Right ventricle myocardium superior (tissue), 1 donor: Measurements from ENCODE around the gene CHD8. TPM values are rescaled to one million over a fixed set of nuclear protein-coding genes. Genes with fewer than 3 reads are reported as not detected.

Experiments used
- total RNA-seq: library from RNA; stranded (reverse); fragmentation: NEBNext Ultra II Directional; extraction: Animal tissue kit (Norgen Biotek cat#: 25700); gene quantifications from one replicate; pipeline ENCODE4 v1.2.1, GENCODE V29; 2021
- donor health status: DM: no; HTN: yes; CAD: no; lungs with severe emphysema.

CHD8 gene
- total RNA-seq, 1 donor from 2014 or later = 25.5 TPM

Other genes with a start within 250 kb of the CHD8 start
- gene HNRNPC, start 186.7 kb downstream of the CHD8 start, total RNA-seq = 238 TPM
- gene RPGRIP1, start 176.0 kb downstream of the CHD8 start, total RNA-seq = 0.27 TPM
- gene SUPT16H, start 72.1 kb downstream of the CHD8 start, total RNA-seq = 24.0 TPM
- gene RAB2B, start 20.8 kb upstream of the CHD8 start, total RNA-seq = 16.9 TPM
- gene TOX4, start 21.1 kb upstream of the CHD8 start, total RNA-seq = 78.1 TPM
- gene METTL3, start 55.2 kb upstream of the CHD8 start, total RNA-seq = 24.3 TPM
- gene SALL2, start 70.2 kb upstream of the CHD8 start, total RNA-seq = 3.1 TPM
- not detected for gene OR10G3, start 124.0 kb upstream of the CHD8 start, total RNA-seq
- gene OR10G2, start 178.8 kb upstream of the CHD8 start, total RNA-seq = not detected
- not detected for gene OR4E2, start 197.7 kb upstream of the CHD8 start, total RNA-seq
- gene OR4E1, start 217.7 kb upstream of the CHD8 start, total RNA-seq = not detected